ENCODE measurements around the gene NOS3. TPM values are rescaled to one million over a fixed set of nuclear protein-coding genes. Genes with fewer than 3 reads are reported as not detected.

The NOS3 gene
- total RNA-seq, 4 donors from 2014 or later = 6.6 to 50.1 (median 15.8) TPM

DNA sequence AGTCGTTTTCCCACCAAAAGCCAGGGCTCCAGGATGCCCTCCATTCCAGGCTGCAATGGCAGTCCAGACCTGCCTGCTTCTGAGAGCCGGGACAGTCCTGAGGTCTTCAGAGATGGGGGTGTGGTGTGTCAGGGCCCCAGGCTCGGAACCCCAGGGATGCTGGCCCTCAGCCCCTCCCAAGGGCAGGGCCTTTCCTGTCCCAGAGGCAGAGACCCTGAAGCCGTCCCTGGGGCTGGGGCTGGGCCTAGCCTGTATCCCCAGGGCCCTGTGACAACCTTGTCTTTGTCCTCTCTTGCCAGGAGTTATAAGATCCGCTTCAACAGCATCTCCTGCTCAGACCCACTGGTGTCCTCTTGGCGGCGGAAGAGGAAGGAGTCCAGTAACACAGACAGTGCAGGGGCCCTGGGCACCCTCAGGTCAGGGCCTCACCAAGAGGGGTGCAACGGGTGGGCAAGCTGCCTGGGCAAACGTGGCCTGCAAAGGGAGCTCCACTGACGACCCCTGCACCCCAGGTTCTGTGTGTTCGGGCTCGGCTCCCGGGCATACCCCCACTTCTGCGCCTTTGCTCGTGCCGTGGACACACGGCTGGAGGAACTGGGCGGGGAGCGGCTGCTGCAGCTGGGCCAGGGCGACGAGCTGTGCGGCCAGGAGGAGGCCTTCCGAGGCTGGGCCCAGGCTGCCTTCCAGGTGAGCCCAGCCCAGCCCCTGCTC, 15.9 kb downstream of the NOS3 start:
- no peak overlapping the region for H3K27ac ChIP-seq
- no peaks in the 10 kb centered on the region for H3K36me3 ChIP-seq
- DNase-seq = no peak

DNA sequence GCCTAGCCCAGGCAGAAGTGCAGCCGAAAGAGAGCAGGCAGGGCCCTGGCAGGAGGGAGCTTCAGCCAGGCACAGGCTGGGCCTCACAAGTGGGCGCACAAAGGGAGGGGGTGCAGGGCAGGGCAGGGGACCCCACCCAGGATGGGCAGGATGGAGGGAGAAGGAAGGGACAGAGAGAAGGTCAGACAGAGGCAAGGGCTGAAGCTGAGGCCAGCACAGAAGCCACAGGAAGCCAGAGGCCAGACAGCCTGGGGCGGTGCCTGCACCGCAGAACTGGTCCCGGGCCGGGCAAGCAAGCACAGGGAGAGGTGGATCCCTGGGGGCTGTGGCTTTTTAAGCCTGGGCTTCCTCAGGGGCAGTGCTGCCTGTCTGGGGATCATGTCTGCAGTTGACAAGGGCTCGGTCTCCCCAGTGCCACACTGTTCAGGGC, 16.7 kb downstream of the NOS3 start:
- intact Hi-C loops (cut with DNase I; ENCODE audit: low total_unique reads) = no loop called here
- DNase-seq = no peak
- Histone ChIP-seq H3K27ac (no peak overlapping the region), H3K4me1 (peaks cover 0 to 6% of the 10 kb centered on the region in 2 donors), H3K27me3 (no peaks in the 10 kb centered on the region), H3K36me3 (no peaks in the 10 kb centered on the region), H3K9me3 (no peaks in the 10 kb centered on the region), H3K4me3 (no peak overlapping the region)
- TF ChIP-seq, protein P1, sequence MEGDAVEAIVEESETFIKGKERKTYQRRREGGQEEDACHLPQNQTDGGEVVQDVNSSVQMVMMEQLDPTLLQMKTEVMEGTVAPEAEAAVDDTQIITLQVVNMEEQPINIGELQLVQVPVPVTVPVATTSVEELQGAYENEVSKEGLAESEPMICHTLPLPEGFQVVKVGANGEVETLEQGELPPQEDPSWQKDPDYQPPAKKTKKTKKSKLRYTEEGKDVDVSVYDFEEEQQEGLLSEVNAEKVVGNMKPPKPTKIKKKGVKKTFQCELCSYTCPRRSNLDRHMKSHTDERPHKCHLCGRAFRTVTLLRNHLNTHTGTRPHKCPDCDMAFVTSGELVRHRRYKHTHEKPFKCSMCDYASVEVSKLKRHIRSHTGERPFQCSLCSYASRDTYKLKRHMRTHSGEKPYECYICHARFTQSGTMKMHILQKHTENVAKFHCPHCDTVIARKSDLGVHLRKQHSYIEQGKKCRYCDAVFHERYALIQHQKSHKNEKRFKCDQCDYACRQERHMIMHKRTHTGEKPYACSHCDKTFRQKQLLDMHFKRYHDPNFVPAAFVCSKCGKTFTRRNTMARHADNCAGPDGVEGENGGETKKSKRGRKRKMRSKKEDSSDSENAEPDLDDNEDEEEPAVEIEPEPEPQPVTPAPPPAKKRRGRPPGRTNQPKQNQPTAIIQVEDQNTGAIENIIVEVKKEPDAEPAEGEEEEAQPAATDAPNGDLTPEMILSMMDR (IDR thresholded peaks at IDR 0.05) = no peak
- TF ChIP-seq POLR2A (IDR thresholded peaks at IDR 0.05) = no peak

More for the DNA sequence above, 15.9 kb downstream of the NOS3 start:
- intact Hi-C loops (cut with DNase I; ENCODE audit: low total_unique reads) = no loop called here
- Histone ChIP-seq H3K27me3 (no peaks in the 10 kb centered on the region), H3K9me3 (no peaks in the 10 kb centered on the region), H3K4me3 (no peak overlapping the region), H3K4me1 (peaks cover 0 to 6% of the 10 kb centered on the region in 2 donors)
- TF ChIP-seq, protein P1 (IDR thresholded peaks at IDR 0.05) = no peak
- no peak for TF ChIP-seq POLR2A (IDR thresholded peaks at IDR 0.05)

DNA sequence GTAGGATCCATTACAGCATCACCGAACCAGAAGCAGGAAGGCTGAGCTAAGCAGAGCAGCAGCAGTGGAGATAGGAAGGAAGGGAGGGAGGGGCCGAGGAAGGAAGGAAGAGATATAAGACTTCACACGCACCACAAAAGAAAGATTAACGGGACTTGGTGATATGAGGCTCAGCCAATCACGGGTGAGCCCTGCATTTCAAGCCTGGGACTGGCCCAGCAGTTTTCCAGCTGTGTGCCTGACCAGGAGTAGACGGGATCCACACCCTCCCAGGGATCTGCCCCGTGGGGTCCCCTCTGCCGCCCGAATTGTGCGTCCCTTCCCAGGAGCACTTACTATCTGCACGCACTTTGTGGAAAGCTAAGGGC, 17.3 kb downstream of the NOS3 start:
- TF ChIP-seq, protein P1 (IDR thresholded peaks at IDR 0.05) = no peak
- TF ChIP-seq POLR2A (IDR thresholded peaks at IDR 0.05) = no peak
- no peak for DNase-seq
- Histone ChIP-seq H3K27ac (no peak overlapping the region), H3K36me3 (no peaks in the 10 kb centered on the region), H3K9me3 (no peaks in the 10 kb centered on the region), H3K4me1 (peaks cover 0 to 6% of the 10 kb centered on the region in 2 donors), H3K27me3 (no peaks in the 10 kb centered on the region), H3K4me3 (peak overlapping the region in 1 of 2 donors; percentile 11)
- intact Hi-C loops (cut with DNase I; ENCODE audit: low total_unique reads) = no loop called here

DNA sequence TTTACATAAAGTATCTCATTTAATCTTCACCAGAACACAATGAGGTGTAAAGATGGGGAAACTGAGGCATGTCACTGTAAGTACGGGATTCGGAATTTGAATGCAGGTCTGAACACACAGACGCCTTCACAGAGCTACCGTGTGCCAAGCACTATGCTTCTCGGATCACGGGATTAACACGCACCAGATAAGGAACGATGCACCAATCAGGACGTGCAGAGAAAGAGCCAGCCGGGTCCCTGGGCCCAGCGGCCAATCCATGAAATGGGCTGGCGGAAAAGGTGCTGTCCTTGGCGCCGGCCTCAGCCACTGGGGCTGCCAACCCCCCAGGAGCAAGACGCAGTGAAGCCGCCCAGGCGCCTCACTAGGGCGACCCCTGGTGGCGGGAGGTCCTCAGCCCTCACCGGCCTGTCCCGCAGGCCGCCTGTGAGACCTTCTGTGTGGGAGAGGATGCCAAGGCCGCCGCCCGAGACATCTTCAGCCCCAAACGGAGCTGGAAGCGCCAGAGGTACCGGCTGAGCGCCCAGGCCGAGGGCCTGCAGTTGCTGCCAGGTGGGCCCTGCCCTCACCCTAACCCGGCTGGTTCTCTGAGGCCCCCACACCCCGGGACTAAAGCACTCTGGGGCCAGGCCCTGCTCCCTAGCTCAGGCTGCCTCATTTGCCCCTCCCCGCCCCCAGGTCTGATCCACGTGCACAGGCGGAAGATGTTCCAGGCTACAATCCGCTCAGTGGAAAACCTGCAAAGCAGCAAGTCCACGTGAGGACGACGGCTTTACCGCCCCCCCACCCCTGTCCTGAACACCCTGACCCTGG, 17.9 kb downstream of the NOS3 start:
- H3K4me3 ChIP-seq = peak overlapping the region in 1 of 2 donors; percentile 11
- no peaks in the 10 kb centered on the region for H3K9me3 ChIP-seq
- H3K27me3 ChIP-seq = peaks cover 0 to under 1% of the 10 kb centered on the region in 2 donors
- peaks cover 0 to 9% of the 10 kb centered on the region in 2 donors for H3K4me1 ChIP-seq
- intact Hi-C loops (cut with DNase I; ENCODE audit: low total_unique reads) = no loop called here
- H3K36me3 ChIP-seq = no peaks in the 10 kb centered on the region
- no peak overlapping the region for H3K27ac ChIP-seq
- TF ChIP-seq, protein P1 (IDR thresholded peaks at IDR 0.05) = peak; percentile 64 to 74 (median 68)
- TF ChIP-seq POLR2A (IDR thresholded peaks at IDR 0.05) = no peak
- peak; percentile 54 to 76 for DNase-seq

All from uterus (tissue), 4 donors.